Purkinje cell (primary cell): ENCODE data around the gene XCL1. TPM values are rescaled to one million over a fixed set of nuclear protein-coding genes. Genes with fewer than 3 reads are reported as not detected.

Experiments
- polyA plus RNA-seq: library from polyadenylated mRNA; unstranded; fragments of >200 nt; fragmentation: Nextera tagmentation; gene quantifications from 2 replicates; pipeline ENCODE4 v1.2.1, GENCODE V29; 2014

Gene XCL1, protein sequence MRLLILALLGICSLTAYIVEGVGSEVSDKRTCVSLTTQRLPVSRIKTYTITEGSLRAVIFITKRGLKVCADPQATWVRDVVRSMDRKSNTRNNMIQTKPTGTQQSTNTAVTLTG
- 2.6 TPM in 1 of 2 replicates, not detected in the other for polyA plus RNA-seq

DNA sequence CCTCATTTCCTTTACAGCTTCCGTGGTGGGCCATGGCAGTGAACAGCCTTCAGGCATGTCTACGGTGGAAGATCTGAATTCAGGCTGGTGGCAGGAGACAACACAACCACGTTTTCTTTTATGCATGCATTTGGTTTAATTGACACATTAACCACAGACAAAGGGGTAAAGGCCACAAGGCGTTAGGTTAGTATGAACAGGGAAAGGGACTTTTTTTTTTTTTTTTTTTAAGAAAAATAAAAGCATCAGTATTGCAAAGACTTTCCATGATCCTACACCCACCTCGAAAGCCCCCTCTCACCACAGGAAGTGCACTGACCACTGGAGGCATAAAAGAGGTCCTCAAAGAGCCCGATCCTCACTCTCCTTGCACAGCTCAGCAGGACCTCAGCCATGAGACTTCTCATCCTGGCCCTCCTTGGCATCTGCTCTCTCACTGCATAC lies at the start of gene XCL1:
Gene XCL1, plus strand, starts transcription at position 361 of the 444 bp plus-strand sequence. Its CDS starts 33 bp downstream, at position 394.

DNA sequence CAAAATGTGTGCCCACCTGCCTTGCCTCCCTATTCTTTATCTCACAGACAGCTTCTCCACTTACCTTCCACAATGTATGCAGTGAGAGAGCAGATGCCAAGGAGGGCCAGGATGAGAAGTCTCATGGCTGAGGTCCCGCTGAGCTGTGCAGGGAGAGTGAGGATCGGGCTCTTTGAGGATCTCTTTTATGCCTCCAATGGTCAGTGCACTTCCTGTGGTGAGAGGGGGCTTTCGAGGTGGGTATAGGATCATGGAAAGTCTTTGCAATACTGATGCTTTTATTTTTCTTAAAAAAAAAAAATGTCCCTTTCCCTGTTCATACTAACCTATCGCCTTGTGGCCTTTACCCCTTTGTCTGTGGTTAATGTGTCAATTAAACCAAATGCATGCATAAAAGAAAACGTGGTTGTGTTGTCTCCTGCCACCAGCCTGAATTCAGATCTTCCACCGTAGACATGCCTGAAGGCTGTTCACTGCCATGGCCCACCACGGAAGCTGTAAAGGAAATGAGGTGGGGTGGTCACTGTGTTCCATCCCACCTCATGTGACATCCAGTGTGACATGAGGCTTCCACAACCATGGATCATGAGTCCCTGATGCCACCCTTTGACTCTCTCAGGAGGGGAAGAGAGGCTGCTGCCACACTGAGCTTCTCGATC lies 32.4 kb upstream of the XCL1 start, which contains the start of gene XCL2:
Gene XCL2, minus strand, starts transcription at position 158 of the 659 bp plus-strand sequence. Its CDS starts 33 bp downstream, at position 125.

Other genes with a start within 250 kb of the XCL1 start
- gene XCL2, start 32.6 kb upstream of the XCL1 start, polyA plus RNA-seq = not detected in 2 replicates
- not detected in 2 replicates for gene DPT, start 152.6 kb downstream of the XCL1 start, polyA plus RNA-seq